SU-DHL-6 (cell line): ENCODE measurements around the gene HMGCR.

Source experiments
- H2AFZ ChIP-seq: fragments of 200-600 bp; sonication (generic); 2 replicates; pipeline ENCODE4 v1.6.1; 2014; ENCODE audit warnings: low read depth, mild to moderate bottlenecking, moderate library complexity, mixed read lengths, antibody characterized with exemption, low read length; ENCODE audit not compliant: severe bottlenecking
- H3F3A ChIP-seq: fragments of 200-600 bp; shearing (Covaris generic); 2 replicates; pipeline ENCODE4 v1.6.0; 2016; ENCODE audit warnings: antibody characterized with exemption, mild to moderate bottlenecking; ENCODE audit not compliant: insufficient read depth
- H3K27ac ChIP-seq: fragments of 200-600 bp; sonication (generic); 2 replicates; pipeline ENCODE4 v1.5.1; 2016; ENCODE audit warnings: low read depth, mild to moderate bottlenecking, low read length, moderate library complexity, mixed read lengths
- H3K27me3 ChIP-seq: fragments of 200-600 bp; sonication (generic), shearing (Covaris generic); 2 replicates; pipeline ENCODE4 v1.6.0; 2014; ENCODE audit warnings: mild to moderate bottlenecking, low read length
- H3K36me3 ChIP-seq: fragments of 200-600 bp; sonication (generic); 2 replicates; pipeline ENCODE4 v1.6.1; 2014; ENCODE audit warnings: mild to moderate bottlenecking, low read length, mixed read lengths
- H3K4me2 ChIP-seq: fragments of 300-600, 200-600 bp; shearing (Covaris generic), sonication (generic); 2 replicates; pipeline ENCODE4 v1.6.0; 2014; ENCODE audit warnings: low read length, low read depth, mild to moderate bottlenecking; ENCODE audit not compliant: poor library complexity, severe bottlenecking
- H3K4me3 ChIP-seq: fragments of 200-600 bp; sonication (generic); 2 replicates; pipeline ENCODE4 v1.5.1; 2014; ENCODE audit warnings: antibody characterized with exemption, low read length, mild to moderate bottlenecking, mixed read lengths; ENCODE audit not compliant: insufficient read depth, poor library complexity, severe bottlenecking
- H3K79me2 ChIP-seq: fragments of 200-600 bp; sonication (generic); 2 replicates; pipeline ENCODE4 v1.6.1; 2014; ENCODE audit warnings: mild to moderate bottlenecking, low read length, moderate library complexity; ENCODE audit not compliant: insufficient read depth
- H3K9ac ChIP-seq: fragments of 200-600 bp; sonication (generic); 2 replicates; pipeline ENCODE4 v1.7.0; 2014; ENCODE audit warnings: mild to moderate bottlenecking, low read length
- H3K9me2 ChIP-seq: fragments of 200-600 bp; sonication (generic); replicated peaks from 2 replicates; pipeline ENCODE4 v1.6.1; 2014; ENCODE audit warnings: low read length; ENCODE audit not compliant: insufficient read depth
- H3K9me3 ChIP-seq: fragments of 200-600 bp; sonication (generic); 2 replicates; pipeline ENCODE4 v1.6.1; 2014; ENCODE audit warnings: low read length, mixed read lengths; ENCODE audit not compliant: insufficient read depth
- H4K20me1 ChIP-seq: fragments of 200-600 bp; sonication (generic); 2 replicates; pipeline ENCODE4 v1.6.1; 2014; ENCODE audit warnings: low read depth, mild to moderate bottlenecking, antibody characterized with exemption, low read length, moderate library complexity, mixed read lengths
- CTCF ChIP-seq: fragments of 200-600 bp; sonication (generic); IDR thresholded peaks from one replicate; pipeline ENCODE4 v1.5.1; 2017; ENCODE audit warnings: antibody characterized with exemption, mild to moderate bottlenecking, low read length, moderate library complexity; ENCODE audit not compliant: insufficient read depth, poor library complexity, severe bottlenecking
- EZH2phosphoT487 ChIP-seq: fragments of 200-600 bp; sonication (generic), shearing (Covaris generic); conservative IDR thresholded peaks from 2 replicates; pipeline ENCODE4 v1.6.1; 2018; ENCODE audit warnings: mild to moderate bottlenecking, antibody characterized with exemption, low read length, moderate library complexity, mixed read lengths

The HMGCR gene

GRCh38 chr5:75387806-75388205 lies 50.8 kb downstream of the HMGCR start:
- H3F3A ChIP-seq: peaks cover 3% of the 10 kb centered on the region; the same call in 1 of the 2 replicates
- H4K20me1 ChIP-seq: no peaks in the 10 kb centered on the region
- H3K9me3 ChIP-seq: no peaks in the 10 kb centered on the region
- no peaks in the 10 kb centered on the region for H3K9me2 ChIP-seq
- H3K27me3 ChIP-seq: no peaks in the 10 kb centered on the region
- no peak overlapping the region for H3K9ac ChIP-seq
- H3K36me3 ChIP-seq: peaks cover 15% of the 10 kb centered on the region; the same call in 1 of the 2 replicates
- no peak overlapping the region for H3K4me3 ChIP-seq
- no peak for TF ChIP-seq CTCF
- no peak for TF ChIP-seq EZH2phosphoT487
- no peaks in the 10 kb centered on the region for H3K79me2 ChIP-seq
- H2AFZ ChIP-seq: no peak overlapping the region
- H3K4me2 ChIP-seq: no peak overlapping the region
- H3K27ac ChIP-seq: no peak overlapping the region

- H3K9me2 ChIP-seq: no peaks in the 10 kb centered on the region
- H4K20me1 ChIP-seq: no peaks in the 10 kb centered on the region
- H3F3A ChIP-seq: no peaks in the 10 kb centered on the region
- no peaks in the 10 kb centered on the region for H3K79me2 ChIP-seq
- no peaks in the 10 kb centered on the region for H3K27me3 ChIP-seq
- no peak overlapping the region for H3K27ac ChIP-seq
- H3K9ac ChIP-seq: no peak overlapping the region
- no peak overlapping the region for H2AFZ ChIP-seq
- no peaks in the 10 kb centered on the region for H3K9me3 ChIP-seq
- no peak overlapping the region for H3K4me3 ChIP-seq
- H3K4me2 ChIP-seq: no peak overlapping the region
- TF ChIP-seq EZH2phosphoT487: no peak
- no peak for TF ChIP-seq CTCF
- peaks cover 3% of the 10 kb centered on the region; the same call in 1 of the 2 replicates for H3K36me3 ChIP-seq
These were observed 52.4 kb downstream of the HMGCR start for GRCh38 chr5:75389430-75389829.

GRCh38 chr5:75395277-75395676 lies 58.3 kb downstream of the HMGCR start:
- Histone ChIP-seq H4K20me1 (no peaks in the 10 kb centered on the region), H3K4me2 (no peak overlapping the region), H3K27me3 (no peaks in the 10 kb centered on the region), H3K9ac (no peak overlapping the region), H3K9me2 (no peaks in the 10 kb centered on the region), H3F3A (no peaks in the 10 kb centered on the region), H3K79me2 (no peaks in the 10 kb centered on the region), H3K36me3 (0 out of 2 replicates have a peak, but pooled peaks cover 3% of the 10 kb centered on the region), H3K4me3 (no peak overlapping the region), H3K27ac (no peak overlapping the region), H2AFZ (no peak overlapping the region), H3K9me3 (no peaks in the 10 kb centered on the region)
- TF ChIP-seq EZH2phosphoT487: no peak
- no peak for TF ChIP-seq CTCF

GRCh38 chr5:75405296-75405695 lies 68.3 kb downstream of the HMGCR start:
- Histone ChIP-seq H3F3A (no peaks in the 10 kb centered on the region), H3K9me3 (no peaks in the 10 kb centered on the region), H3K4me3 (no peak overlapping the region), H3K27ac (no peak overlapping the region), H3K36me3 (no peaks in the 10 kb centered on the region), H3K27me3 (no peaks in the 10 kb centered on the region), H2AFZ (no peak overlapping the region), H4K20me1 (no peaks in the 10 kb centered on the region), H3K9me2 (no peaks in the 10 kb centered on the region), H3K4me2 (no peak overlapping the region), H3K9ac (no peak overlapping the region), H3K79me2 (no peaks in the 10 kb centered on the region)
- TF ChIP-seq CTCF (no peak), EZH2phosphoT487 (no peak)
